T-helper 2 cell (primary cell): ENCODE results near the gene APOA1.
"Not testable (repeated sequence)": the region's sequence is repeated elsewhere in the genome, so short reads cannot be mapped to it uniquely, and the experiment has no call there.

ENCODE experiments used
- DNase-seq, 5 experiments: peaks; one replicate each; pipeline versions ENCODE4 v3.0.0 to v3.0.0-alpha.2; 2012 to 2022

The APOA1 gene

GRCh38 chr11:116857316-116857715, 19.9 kb upstream of the APOA1 start:
- DNase-seq, result no peak

GRCh38 chr11:116856423-116856822, 19.0 kb upstream of the APOA1 start:
- DNase-seq, result no peak

GRCh38 chr11:116855413-116855812, 18.0 kb upstream of the APOA1 start:
- peak in 1 of 5 experiments; percentile 43 for DNase-seq

- DNase-seq, result peak in 4 of 5 experiments; percentile 29 to 98 (median 55)
These were observed 16.1 kb upstream of the APOA1 start for GRCh38 chr11:116853461-116854073.

DNA sequence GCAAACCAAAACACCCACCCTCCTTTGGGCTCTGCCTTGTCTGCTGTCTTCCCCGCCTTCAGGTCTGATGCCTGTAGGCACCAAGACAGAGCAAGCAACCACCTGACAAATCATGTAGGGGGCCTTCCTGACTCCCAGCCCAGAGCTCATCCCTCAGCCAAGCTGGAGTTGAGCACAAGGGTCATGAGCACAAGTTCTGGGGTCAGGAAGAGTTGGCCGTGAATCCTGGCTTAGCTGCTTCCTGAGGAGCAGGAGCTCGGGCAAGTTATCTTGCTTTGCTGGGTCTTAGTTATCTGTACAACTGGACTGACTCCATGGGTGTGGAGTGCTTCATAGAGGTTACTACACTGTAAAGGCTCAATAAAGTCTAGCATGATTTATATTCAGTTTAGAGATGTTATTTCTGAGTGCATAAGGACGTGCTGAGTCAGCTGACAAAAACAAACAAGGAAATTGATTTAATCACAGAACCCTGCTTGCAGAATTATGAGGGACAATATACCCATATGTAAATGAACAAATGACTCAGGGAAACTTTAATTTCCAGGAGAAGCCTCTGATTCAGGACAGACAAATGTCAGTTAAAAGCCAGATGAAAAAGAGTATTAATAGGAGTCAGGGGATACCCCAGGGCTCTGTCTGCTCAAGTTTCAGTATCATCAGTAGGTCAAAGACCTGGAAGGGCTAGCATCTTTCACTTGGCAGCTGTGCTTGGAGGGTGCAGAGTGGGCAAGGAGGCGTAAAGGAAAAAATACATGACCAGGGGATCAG, 15.0 kb upstream of the APOA1 start:
- peak in 1 of 5 experiments; percentile 73 for DNase-seq

GRCh38 chr11:116851626-116852025, 14.2 kb upstream of the APOA1 start:
- DNase-seq, result peak in 3 of 5 experiments; percentile 22 to 78 (median 71)

GRCh38 chr11:116849486-116849885, 12.1 kb upstream of the APOA1 start:
- no peak for DNase-seq

- DNase-seq, result no peak
These were observed 11.6 kb upstream of the APOA1 start for GRCh38 chr11:116849060-116849459.

DNA sequence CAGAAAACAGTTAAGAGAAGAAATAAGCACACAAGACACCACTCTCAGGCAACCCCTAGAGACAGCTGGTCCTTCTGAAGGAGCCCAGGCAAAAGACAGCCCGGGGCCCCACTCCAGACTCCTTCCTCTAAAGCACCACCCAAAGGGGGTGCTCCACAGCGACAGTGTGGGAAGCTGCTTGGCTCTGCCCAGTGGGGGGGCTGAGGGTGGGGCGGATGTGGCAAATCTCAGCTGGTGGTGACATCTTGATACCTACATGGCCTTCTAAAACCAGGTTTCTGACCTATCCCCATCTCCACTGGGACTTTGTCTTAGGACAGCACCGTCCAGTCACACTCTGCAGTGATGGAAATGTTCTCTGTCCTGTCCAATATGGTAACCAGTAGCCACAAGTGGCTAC, 10.2 kb upstream of the APOA1 start:
- DNase-seq, result no peak

DNA sequence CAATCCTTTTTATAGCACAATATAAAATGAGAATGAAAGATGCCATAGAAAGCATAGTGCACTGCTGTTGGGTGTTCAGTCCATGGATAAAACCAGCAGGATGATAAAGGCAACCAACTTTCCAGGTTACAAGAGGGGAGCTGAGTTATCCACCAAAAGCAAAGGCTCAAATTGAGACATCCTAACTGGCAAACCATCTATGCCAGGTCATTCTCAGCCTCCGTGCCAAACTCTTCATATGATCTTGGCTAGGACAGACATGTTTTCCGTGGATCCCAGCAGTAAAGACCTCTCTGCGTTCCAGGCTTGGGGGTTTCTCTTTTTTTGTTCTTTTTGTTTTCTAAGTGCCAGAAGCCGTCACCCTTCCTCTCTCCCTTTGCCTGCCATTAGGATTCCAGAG, 7.3 kb upstream of the APOA1 start:
- DNase-seq, result no peak

DNA sequence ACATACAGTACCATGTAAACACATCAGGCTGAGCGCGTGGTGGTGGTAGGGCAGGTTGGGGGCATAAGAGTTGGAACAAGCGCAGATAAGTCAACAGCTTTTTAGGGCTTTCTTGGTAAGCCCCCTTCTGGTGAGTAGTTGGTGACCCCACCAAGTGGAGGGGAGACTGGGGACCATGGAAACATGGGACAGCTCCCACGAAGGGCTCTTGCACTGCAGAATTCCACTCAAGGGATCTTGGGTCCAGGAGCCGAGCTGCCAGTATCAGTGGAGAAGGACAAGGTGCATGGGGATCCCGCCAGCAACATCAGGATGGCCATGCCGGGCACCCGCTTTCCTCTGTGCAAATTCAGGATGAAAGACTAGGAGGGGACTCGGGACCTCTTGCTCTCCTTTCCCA, 6.2 kb upstream of the APOA1 start:
- DNase-seq, result no peak

DNA sequence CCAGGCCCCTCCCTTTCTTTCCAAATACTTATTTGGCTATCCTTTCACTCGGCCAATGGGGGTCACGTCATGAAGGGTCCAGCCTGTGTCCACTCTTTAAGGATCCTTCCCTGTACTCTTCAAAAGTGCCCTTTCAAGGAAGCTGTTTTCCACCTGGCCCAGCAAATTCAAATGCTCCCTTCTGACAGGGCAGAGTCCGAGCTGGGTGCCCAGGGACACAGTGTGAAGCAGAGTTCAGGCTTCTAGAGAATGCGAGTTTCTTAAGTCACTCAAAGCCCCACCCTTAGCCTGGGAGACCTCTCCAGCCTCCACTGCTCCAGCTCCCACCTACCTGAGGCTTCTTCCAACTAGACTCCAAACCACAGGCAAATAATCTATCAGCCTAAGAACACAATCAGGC, 5.5 kb upstream of the APOA1 start:
- no peak for DNase-seq

DNA sequence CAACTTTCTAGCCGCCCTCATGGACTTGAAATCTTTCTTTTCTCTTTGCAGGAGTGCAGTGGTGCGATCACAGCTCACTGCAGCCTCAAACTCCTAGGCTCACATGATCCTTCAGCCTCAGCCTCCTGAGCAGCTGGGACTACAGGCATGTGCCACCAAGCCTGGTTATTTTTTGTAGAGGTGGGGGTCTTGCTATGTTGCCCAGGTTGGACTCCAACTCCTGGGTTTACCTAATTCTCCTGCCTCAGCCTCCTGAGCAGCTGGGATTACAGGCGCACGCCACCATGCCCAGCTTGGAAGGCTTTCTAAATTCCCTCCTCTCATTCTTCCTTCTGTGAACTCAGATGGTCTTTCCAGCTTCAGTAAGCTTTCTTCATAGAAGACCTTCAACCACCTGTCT, 4.7 kb upstream of the APOA1 start:
- DNase-seq, result no peak

GRCh38 chr11:116840746-116841296, 3.4 kb upstream of the APOA1 start:
- DNase-seq, result no peak

DNA sequence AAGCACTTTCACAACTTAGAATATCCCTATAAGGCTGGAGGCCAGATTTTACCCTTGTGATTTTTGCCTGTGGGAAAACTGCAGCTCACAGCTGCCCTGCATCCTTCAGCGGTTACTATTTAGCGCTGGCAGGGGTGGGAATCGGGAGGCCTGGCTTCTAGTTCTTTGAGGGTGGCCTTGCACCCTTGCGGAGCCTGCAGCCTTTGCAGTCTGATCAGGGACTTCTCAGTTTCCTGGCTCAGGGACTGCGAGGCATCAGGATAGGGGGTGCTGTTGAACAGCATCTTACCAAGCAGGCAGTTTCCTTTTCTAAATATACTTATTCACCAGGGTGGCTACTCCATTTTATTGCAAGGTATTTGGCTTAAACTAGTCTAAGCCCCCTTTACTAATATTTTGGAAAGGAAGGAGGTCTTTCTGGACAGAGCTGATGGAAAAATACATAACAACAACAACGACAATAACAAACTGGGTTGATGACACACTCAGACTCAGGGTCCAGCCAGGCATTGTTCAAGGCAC, 2.9 kb upstream of the APOA1 start:
- peak in 1 of 5 experiments; percentile 20 for DNase-seq

- no peak for DNase-seq
These were observed 1.1 kb upstream of the APOA1 start for GRCh38 chr11:116838321-116839084.

- DNase-seq, result no peak
These were observed 810 bp downstream of the APOA1 start for GRCh38 chr11:116836632-116836991.

GRCh38 chr11:116835791-116836631, 1.4 kb downstream of the APOA1 start:
- peak; percentile 38 to 93 (median 66) for DNase-seq

- DNase-seq, result no peak
These were observed 2.2 kb downstream of the APOA1 start for GRCh38 chr11:116835042-116835772.

GRCh38 chr11:116834535-116835041, 2.8 kb downstream of the APOA1 start:
- DNase-seq, result not testable (repeated sequence)
